NT2/D1 (cell line): ENCODE data around the gene RNF220.

Experiments used
- SUZ12 ChIP-seq: IDR thresholded peaks from 2 replicates; pipeline ENCODE4 v1.6.1; 2011; ENCODE audit not compliant: insufficient read length, insufficient read depth; ENCODE audit errors: extremely low read depth
- YY1 ChIP-seq: IDR thresholded peaks from 2 replicates; pipeline ENCODE4 v1.6.1; 2011; ENCODE audit not compliant: insufficient read length, insufficient read depth

GRCh38 chr1:44507490-44508396 is 102.7 kb downstream of the RNF220 start:
- TF ChIP-seq SUZ12 (no peak), YY1 (no peak)
